Stimulated activated CD4-positive, alpha-beta T cell treated with anti-CD3 and anti-CD28 coated beads, Interleukin-12 subunit alpha, Interleukin-12 subunit beta, amount 100 ng/mL, for 4 hours (primary cell): ENCODE results near the gene PSMB8.

Source experiments
- DNase-seq: peaks from one replicate; pipeline ENCODE4 v3.0.0-alpha.2; 2020

The PSMB8 gene

DNA sequence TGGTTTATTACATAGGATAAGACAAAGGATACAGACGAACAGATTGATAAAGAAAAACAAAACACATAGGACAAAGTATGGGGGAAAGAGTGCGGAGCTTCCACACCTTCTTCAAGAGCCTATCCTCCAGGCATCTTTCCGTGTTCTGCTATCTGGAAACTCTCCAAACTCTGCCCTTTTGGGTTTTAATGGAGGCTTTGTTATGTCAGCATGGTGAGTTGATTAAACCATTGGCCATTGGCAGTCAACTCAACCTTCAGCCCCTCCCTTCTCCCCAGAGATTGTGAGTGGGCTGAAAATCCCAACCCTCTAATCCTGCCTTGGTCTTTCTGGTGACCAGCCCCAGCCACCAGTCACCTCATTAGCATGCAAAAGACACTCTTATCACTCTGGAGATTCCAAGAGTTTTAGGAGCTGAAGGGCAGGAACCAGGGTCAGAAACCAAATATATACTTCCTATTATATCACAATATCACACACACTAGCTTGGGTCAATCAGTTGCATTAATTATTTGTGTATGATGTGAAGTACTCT lies 50.9 kb downstream of the PSMB8 start:
- no peak for DNase-seq
